WTC11 (cell line): ENCODE results near the gene OST4.

Source experiments
- HMGXB4 ChIP-seq: sonication (generic); formaldehyde crosslinking; IDR thresholded peaks from 2 replicates; pipeline ENCODE4 v1.8.1; 2023; ENCODE audit warnings: mild to moderate bottlenecking, moderate library complexity, missing genetic modification reagents
- TF ChIP-seq, protein P1 (sequence below): fragments of 200-600 bp; IDR thresholded peaks from 2 replicates; pipeline ENCODE4 v1.8.0; 2022; ENCODE audit warnings: antibody characterized with exemption

DNA sequence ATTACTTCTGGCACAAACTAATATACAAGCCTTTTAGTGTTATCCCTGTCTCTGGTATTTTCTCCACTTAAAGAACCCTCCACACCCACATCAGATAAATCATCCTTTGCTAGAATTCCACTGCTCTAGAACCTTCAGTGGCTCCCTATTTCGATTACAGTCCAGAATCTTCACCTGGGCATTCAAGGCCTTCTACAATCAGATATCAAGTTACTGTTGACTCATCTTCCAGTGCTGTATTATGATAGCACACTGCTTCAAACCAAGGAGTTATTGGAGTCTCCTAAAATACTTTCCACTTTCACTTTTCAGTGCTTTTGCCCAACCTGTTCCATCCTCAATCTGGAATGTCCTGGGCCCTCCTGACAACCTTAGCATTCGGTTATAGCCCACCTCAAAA, 44.1 kb upstream of the OST4 start:
- TF ChIP-seq HMGXB4 (CRISPR knock-in tag), result no peak
- TF ChIP-seq, protein P1, sequence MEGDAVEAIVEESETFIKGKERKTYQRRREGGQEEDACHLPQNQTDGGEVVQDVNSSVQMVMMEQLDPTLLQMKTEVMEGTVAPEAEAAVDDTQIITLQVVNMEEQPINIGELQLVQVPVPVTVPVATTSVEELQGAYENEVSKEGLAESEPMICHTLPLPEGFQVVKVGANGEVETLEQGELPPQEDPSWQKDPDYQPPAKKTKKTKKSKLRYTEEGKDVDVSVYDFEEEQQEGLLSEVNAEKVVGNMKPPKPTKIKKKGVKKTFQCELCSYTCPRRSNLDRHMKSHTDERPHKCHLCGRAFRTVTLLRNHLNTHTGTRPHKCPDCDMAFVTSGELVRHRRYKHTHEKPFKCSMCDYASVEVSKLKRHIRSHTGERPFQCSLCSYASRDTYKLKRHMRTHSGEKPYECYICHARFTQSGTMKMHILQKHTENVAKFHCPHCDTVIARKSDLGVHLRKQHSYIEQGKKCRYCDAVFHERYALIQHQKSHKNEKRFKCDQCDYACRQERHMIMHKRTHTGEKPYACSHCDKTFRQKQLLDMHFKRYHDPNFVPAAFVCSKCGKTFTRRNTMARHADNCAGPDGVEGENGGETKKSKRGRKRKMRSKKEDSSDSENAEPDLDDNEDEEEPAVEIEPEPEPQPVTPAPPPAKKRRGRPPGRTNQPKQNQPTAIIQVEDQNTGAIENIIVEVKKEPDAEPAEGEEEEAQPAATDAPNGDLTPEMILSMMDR, result no peak
